Measurements from ENCODE around the gene ZNF444. TPM values are rescaled to one million over a fixed set of nuclear protein-coding genes. Genes with fewer than 3 reads are reported as not detected.

Gene ZNF444
- total RNA-seq, 1 donor from 2014 or later = 38.7 TPM

- no peaks in the 10 kb centered on the region for H3K27me3 ChIP-seq (ENCODE audit: low read depth)
- no peak for DNase-seq
- ATAC-seq = no peak
- H3K9me3 ChIP-seq = no peaks in the 10 kb centered on the region
- no peak for TF ChIP-seq CTCF (IDR thresholded peaks at IDR 0.05)
- peaks cover 57% of the 10 kb centered on the region for H3K36me3 ChIP-seq
- H3K4me1 ChIP-seq = peaks cover 5% of the 10 kb centered on the region
- no peak overlapping the region for H3K27ac ChIP-seq
- intact Hi-C loops (cut with DNase I) = no loop called here
- H3K4me3 ChIP-seq = no peak overlapping the region
Observed at GRCh38 chr19:56099638-56100539, 41.2 kb upstream of the ZNF444 start.

- Histone ChIP-seq H3K36me3 (peaks cover 48% of the 10 kb centered on the region), H3K9me3 (no peaks in the 10 kb centered on the region), H3K27ac (no peak overlapping the region), H3K4me3 (no peak overlapping the region), H3K4me1 (peaks cover 15% of the 10 kb centered on the region), H3K27me3 (ENCODE audit: low read depth) (no peaks in the 10 kb centered on the region)
- no peak for TF ChIP-seq CTCF (IDR thresholded peaks at IDR 0.05)
- intact Hi-C loops (cut with DNase I) = no loop called here
- no peak for DNase-seq
- no peak for ATAC-seq
Observed at GRCh38 chr19:56101095-56101494, 40.0 kb upstream of the ZNF444 start.

GRCh38 chr19:56101746-56102535 is 39.1 kb upstream of the ZNF444 start:
- ATAC-seq (no peak), DNase-seq (no peak)
- Histone ChIP-seq H3K27me3 (ENCODE audit: low read depth) (no peaks in the 10 kb centered on the region), H3K4me1 (peaks cover 22% of the 10 kb centered on the region), H3K36me3 (peaks cover 46% of the 10 kb centered on the region), H3K9me3 (no peaks in the 10 kb centered on the region), H3K27ac (no peak overlapping the region), H3K4me3 (no peak overlapping the region)
- no peak for TF ChIP-seq CTCF (IDR thresholded peaks at IDR 0.05)
- intact Hi-C loops (cut with DNase I) = no loop called here

- no peaks in the 10 kb centered on the region for H3K27me3 ChIP-seq (ENCODE audit: low read depth)
- H3K36me3 ChIP-seq = peaks cover 35% of the 10 kb centered on the region
- intact Hi-C loops (cut with DNase I) = no loop called here
- DNase-seq (no peak), ATAC-seq (no peak)
- peaks cover 22% of the 10 kb centered on the region for H3K4me1 ChIP-seq
- H3K9me3 ChIP-seq = no peaks in the 10 kb centered on the region
- no peak for TF ChIP-seq CTCF (IDR thresholded peaks at IDR 0.05)
- H3K27ac ChIP-seq = no peak overlapping the region
- no peak overlapping the region for H3K4me3 ChIP-seq
Observed at GRCh38 chr19:56103027-56103614, 38.0 kb upstream of the ZNF444 start.

GRCh38 chr19:56104423-56104822 is 36.7 kb upstream of the ZNF444 start:
- DNase-seq = peak; percentile 45
- H3K36me3 ChIP-seq = peaks cover 33% of the 10 kb centered on the region
- peak overlapping the region; percentile 80 for H3K27ac ChIP-seq
- no peak for ATAC-seq
- no peak overlapping the region for H3K4me3 ChIP-seq
- peaks cover 33% of the 10 kb centered on the region for H3K4me1 ChIP-seq
- no peaks in the 10 kb centered on the region for H3K27me3 ChIP-seq (ENCODE audit: low read depth)
- intact Hi-C loops (cut with DNase I) = no loop called here
- no peak for TF ChIP-seq CTCF (IDR thresholded peaks at IDR 0.05)
- H3K9me3 ChIP-seq = no peaks in the 10 kb centered on the region

Data from lower lobe of right lung (tissue), 2 donors.